Ovary (tissue), 9 donors: ENCODE data around the gene CGB1. TPM values are rescaled to one million over a fixed set of nuclear protein-coding genes. Genes with fewer than 3 reads are reported as not detected.

Experiments used
- DNase-seq, 5 donors: peaks; one replicate each; pipeline ENCODE4 v3.0.0-alpha.2; 2019 to 2020
- H3K27ac ChIP-seq, 2 donors: fragments of 200-600 bp; one replicate each; pipeline versions ENCODE4 v1.5.1 to v1.8.0; 2019 to 2022
- H3K27me3 ChIP-seq: fragments of 200-600 bp; one replicate; pipeline ENCODE4 v1.8.0; 2022
- H3K36me3 ChIP-seq: fragments of 200-600 bp; sonication (generic); one replicate; pipeline ENCODE4 v1.5.1; 2019
- H3K4me1 ChIP-seq: one replicate; pipeline ENCODE4 v1.8.1; 2013; ENCODE audit warnings: mild to moderate bottlenecking, moderate library complexity; ENCODE audit not compliant: insufficient read depth
- H3K4me3 ChIP-seq: fragments of 200-600 bp; sonication (generic); one replicate; pipeline ENCODE4 v1.5.1; 2017
- H3K9me3 ChIP-seq, 2 donors: fragments of 200-600 bp in 1 of 2; sonication (generic) in 1 of 2; one replicate each; pipeline versions ENCODE4 v1.5.1 to v1.8.1; 2013 to 2019; ENCODE audit warnings: mild to moderate bottlenecking in 1 of 2, moderate library complexity in 1 of 2
- EP300 ChIP-seq: sonication (generic); formaldehyde crosslinking; IDR thresholded peaks from one replicate; pipeline ENCODE4 v1.6.1; 2017; ENCODE audit warnings: antibody characterized with exemption
- POLR2A ChIP-seq: fragments of 450-650 bp; IDR thresholded peaks from one replicate; pipeline ENCODE4 v1.6.1; 2017; ENCODE audit warnings: antibody characterized with exemption, mild to moderate bottlenecking, moderate library complexity
- WGBS, 3 donors: extraction: QIAGEN DNeasy Blood & Tissue Kit in 1 of 3; methylation state at CpG; one replicate each; pipeline versions ENCODE4 v1.1.5 to v1.1.7; 2013 to 2017; 5-methylcytosine and 5-hydroxymethylcytosine counted together
- intact Hi-C, 4 donors: fragments of 100-400 bp; cut with DNase I; formaldehyde crosslinking; loops; one replicate each; pipeline versions ENCODE4 v1.11.0 to v1.15.1; 2022 to 2023
- polyA plus RNA-seq, 2 donors: library from polyadenylated mRNA; stranded (reverse); fragments of 200-250 nt in 1 of 2; fragments of 350-450 nt in 1 of 2; fragmentation: Illumina TruSeq in 1 of 2; extraction: RNeasy Lipid Tissue Mini Kit (QIAGEN cat#74804) in 1 of 2; gene quantifications; one replicate each; pipeline ENCODE4 v1.2.3, GENCODE V29; 2013 to 2014
- total RNA-seq, 7 donors: library from RNA; depleted of rRNA in 2 of 7; stranded (reverse); fragments of >200 nt in 2 of 7; fragmentation: NEBNext Ultra II Directional in 3 of 7; extraction: Animal tissue kit (Norgen Biotek cat#: 25700) in 3 of 7; gene quantifications; one replicate each; pipeline versions ENCODE4 v1.1.0 to v1.2.4, GENCODE V29; 2016 to 2023
- TF ChIP-seq, protein P1 (sequence below), 3 donors: fragments of 450-650 bp in 2 of 3; fragments of 200-600 bp in 1 of 3; IDR thresholded peaks; one replicate each; pipeline versions ENCODE4 v1.5.1 to v1.8.0; 2016 to 2022; ENCODE audit warnings: antibody characterized with exemption in 3 of 3, mild to moderate bottlenecking in 1 of 3
- donor health status: DM: no; HTN: no; CAD: no; lungs with moderate emphysema.
- donor health status: DM: no; HTN: no; CAD: no.
- donor health status: Bipolar disorder and iron deficiency.
- donor health status: DM: yes; HTN: yes; CAD: no.
- donor health status: DM: no; HTN: no; CAD: no.
- donor health status: DM: yes; HTN: yes; CAD: no.

CGB1 gene
- total and polyA plus RNA-seq, 9 donors = not detected

DNA sequence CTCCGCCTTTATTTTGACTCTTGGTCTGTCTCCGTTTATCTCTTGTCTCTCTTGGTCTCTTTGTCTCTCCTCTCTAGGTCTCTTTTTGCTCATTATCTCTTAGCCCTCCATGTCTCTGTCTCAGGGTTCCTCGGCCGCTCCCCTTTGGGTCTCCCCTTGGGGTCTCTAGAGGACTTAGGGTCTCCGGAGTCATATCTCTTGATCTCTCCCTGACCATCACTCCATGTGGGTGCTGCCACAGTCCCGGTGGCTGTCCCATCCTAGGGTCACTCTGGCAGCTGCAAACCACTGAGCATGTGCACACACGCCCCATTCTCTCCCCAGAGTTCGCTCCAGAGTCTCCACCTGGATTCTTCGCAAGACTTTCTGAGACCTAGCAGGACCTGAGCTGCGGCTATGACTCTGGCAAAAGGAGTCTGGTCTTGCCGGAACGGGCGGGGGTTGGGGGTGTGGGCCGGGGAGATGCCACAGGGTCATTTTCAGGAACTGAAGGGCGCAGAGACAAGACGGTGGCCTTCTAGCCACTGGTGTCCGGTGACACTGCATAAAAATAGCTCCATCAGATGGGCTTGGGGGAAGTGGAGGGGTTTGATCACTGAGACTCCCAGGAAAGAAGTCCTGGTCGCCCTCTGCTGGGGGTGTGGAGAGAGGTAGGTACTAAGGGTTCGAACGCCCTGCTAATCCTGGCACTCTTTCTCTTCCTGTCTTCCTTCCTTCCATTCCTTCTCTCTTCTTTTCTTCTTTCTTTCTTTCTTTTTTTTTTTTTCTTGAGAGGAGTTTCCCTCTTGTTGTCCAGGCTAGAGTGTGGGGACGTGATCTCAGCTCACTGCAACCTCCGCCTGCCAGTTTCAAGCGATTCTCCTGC lies 37.1 kb upstream of the CGB1 start:
- no peak overlapping the region for H3K27ac ChIP-seq
- intact Hi-C loops = no loop called here
- TF ChIP-seq EP300 (no peak), POLR2A (no peak)
- TF ChIP-seq, protein P1, sequence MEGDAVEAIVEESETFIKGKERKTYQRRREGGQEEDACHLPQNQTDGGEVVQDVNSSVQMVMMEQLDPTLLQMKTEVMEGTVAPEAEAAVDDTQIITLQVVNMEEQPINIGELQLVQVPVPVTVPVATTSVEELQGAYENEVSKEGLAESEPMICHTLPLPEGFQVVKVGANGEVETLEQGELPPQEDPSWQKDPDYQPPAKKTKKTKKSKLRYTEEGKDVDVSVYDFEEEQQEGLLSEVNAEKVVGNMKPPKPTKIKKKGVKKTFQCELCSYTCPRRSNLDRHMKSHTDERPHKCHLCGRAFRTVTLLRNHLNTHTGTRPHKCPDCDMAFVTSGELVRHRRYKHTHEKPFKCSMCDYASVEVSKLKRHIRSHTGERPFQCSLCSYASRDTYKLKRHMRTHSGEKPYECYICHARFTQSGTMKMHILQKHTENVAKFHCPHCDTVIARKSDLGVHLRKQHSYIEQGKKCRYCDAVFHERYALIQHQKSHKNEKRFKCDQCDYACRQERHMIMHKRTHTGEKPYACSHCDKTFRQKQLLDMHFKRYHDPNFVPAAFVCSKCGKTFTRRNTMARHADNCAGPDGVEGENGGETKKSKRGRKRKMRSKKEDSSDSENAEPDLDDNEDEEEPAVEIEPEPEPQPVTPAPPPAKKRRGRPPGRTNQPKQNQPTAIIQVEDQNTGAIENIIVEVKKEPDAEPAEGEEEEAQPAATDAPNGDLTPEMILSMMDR (IDR thresholded peaks at IDR 0.05) = no peak
- no peak overlapping the region for H3K4me3 ChIP-seq
- no peaks in the 10 kb centered on the region for H3K36me3 ChIP-seq
- WGBS, 3 donors = 56 to 68% (median 57%) methylated on average over 23 of the region's 23 CpGs
- H3K4me1 ChIP-seq = no peaks in the 10 kb centered on the region
- peaks cover 3% of the 10 kb centered on the region for H3K27me3 ChIP-seq
- no peaks in the 10 kb centered on the region for H3K9me3 ChIP-seq
- DNase-seq = no peak

DNA sequence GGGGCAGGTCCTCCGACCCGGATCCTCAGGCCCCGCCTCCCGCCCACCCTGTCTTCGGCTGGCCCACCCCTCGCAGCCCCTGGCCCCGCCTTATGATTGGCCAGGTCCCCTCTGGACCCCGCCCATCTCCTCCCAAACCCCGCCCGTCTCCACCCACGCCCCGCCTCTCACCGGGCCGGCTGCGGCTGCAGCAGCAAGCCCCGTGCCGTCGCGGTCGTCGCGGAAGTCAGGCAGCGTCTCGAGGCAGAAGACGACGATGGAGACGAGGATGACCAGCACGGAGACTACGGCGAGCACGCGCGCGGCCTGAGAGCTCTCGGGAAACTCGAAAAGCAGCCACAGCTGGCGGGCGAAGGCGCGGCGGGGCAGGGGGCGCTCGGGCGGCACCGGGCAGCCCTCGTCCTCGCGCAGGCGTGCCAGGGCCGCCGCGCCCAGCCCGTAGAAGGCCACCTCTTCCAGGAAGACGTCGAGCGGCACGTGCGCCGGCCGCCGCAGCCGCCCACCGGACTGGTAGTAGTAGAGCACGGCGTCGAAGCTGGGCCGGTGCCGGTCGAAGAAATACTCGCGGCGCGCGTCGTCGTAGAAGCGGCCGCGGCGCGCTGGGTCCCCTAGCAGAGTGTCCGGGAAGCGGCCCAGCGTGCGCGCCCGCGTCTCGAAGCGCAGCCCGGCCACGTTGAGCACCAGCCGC lies 35.3 kb upstream of the CGB1 start:
- Histone ChIP-seq H3K4me3 (no peak overlapping the region), H3K27me3 (peaks cover 3% of the 10 kb centered on the region), H3K27ac (no peak overlapping the region), H3K4me1 (no peaks in the 10 kb centered on the region), H3K9me3 (no peaks in the 10 kb centered on the region), H3K36me3 (no peaks in the 10 kb centered on the region)
- intact Hi-C loops = no loop called here
- TF ChIP-seq POLR2A = no peak
- no peak for TF ChIP-seq EP300
- TF ChIP-seq, protein P1 (IDR thresholded peaks at IDR 0.05) = no peak
- 2 to 3% (median 3%) methylated on average over 89 to 93 of the region's 93 CpGs for WGBS, 3 donors
- no peak for DNase-seq

DNA sequence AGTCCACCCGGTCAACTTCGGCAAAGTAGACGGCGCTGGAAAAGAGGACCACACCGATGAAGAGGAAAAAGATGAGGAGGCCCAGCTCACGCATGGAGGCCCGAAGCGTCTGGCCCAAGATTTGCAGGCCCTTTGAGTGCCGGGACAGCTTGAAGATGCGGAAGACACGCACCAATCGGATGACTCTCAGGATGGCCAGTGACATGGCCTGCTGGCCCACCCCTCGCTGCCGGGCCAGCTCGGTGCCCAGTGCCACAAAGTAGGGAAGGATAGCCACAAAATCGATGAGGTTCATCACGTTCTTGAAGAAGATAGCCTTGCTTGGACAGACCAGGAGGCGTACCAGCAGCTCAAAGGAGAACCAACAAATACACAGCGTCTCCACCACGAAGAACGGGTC lies 33.7 kb upstream of the CGB1 start:
- H3K4me1 ChIP-seq = no peaks in the 10 kb centered on the region
- intact Hi-C loops = no loop called here
- peaks cover 3% of the 10 kb centered on the region for H3K27me3 ChIP-seq
- no peak overlapping the region for H3K27ac ChIP-seq
- TF ChIP-seq, protein P1 (IDR thresholded peaks at IDR 0.05) = no peak
- TF ChIP-seq POLR2A (no peak), EP300 (no peak)
- H3K4me3 ChIP-seq = no peak overlapping the region
- WGBS, 3 donors = 93 to 97% (median 96%) methylated on average over 21 of the region's 21 CpGs
- H3K9me3 ChIP-seq = no peaks in the 10 kb centered on the region
- H3K36me3 ChIP-seq = no peaks in the 10 kb centered on the region
- no peak for DNase-seq

DNA sequence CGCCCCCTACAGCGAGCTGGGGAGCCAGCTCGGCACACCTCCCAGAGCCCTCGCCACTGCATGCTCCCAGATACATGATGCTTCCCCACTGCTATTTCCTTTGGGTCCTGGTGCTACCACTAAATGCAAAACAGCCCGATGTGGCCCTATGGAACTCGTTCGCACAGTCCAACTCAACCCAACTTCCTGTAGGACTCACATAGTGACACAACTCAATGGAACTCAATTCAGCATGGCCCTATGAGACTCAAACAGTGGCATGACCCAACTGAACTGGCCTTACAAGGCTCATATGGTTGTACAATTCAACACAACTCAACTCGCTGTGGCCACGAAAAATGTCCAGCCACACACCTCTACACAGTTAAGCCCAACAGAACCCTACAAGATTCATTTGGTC lies 32.3 kb upstream of the CGB1 start:
- WGBS, 3 donors = 90 to 95% (median 95%) methylated on average over 9 of the region's 9 CpGs
- TF ChIP-seq POLR2A = no peak
- TF ChIP-seq, protein P1 (IDR thresholded peaks at IDR 0.05) = no peak
- TF ChIP-seq EP300 = no peak
- no peaks in the 10 kb centered on the region for H3K36me3 ChIP-seq
- no peak overlapping the region for H3K4me3 ChIP-seq
- intact Hi-C loops = no loop called here
- H3K27ac ChIP-seq = no peak overlapping the region
- no peak for DNase-seq
- peaks cover 3% of the 10 kb centered on the region for H3K27me3 ChIP-seq
- no peaks in the 10 kb centered on the region for H3K9me3 ChIP-seq
- H3K4me1 ChIP-seq = peaks cover 2% of the 10 kb centered on the region
